HG03342 (cell line): ENCODE measurements around the gene ATG7.
"Not testable (repeated sequence)": the region's sequence is repeated elsewhere in the genome, so short reads cannot be mapped to it uniquely, and the experiment has no call there.

Experiments
- ATAC-seq: cut with Tn5 transposase; IDR thresholded peaks from one replicate; pipeline ENCODE4 v1.9.1; 2021; ENCODE audit warnings: mild to moderate bottlenecking, moderate library complexity; ENCODE audit not compliant: unreplicated experiment

Gene ATG7

GRCh38 chr3:11385891-11386290 is 113.7 kb downstream of the ATG7 start:
- no peak for ATAC-seq

- no peak for ATAC-seq
Observed at GRCh38 chr3:11386465-11387113, 114.4 kb downstream of the ATG7 start.

- no peak for ATAC-seq
Observed at GRCh38 chr3:11389386-11390268, 117.4 kb downstream of the ATG7 start.

- ATAC-seq, result no peak
Observed at GRCh38 chr3:11390411-11391131, 118.4 kb downstream of the ATG7 start.

- ATAC-seq, result no peak
Observed at GRCh38 chr3:11391174-11391879, 119.1 kb downstream of the ATG7 start.

GRCh38 chr3:11392014-11392859 is 120.0 kb downstream of the ATG7 start:
- ATAC-seq, result no peak

GRCh38 chr3:11392860-11393114 is 120.6 kb downstream of the ATG7 start:
- no peak for ATAC-seq

- no peak for ATAC-seq
Observed at GRCh38 chr3:11393401-11393800, 121.2 kb downstream of the ATG7 start.

- no peak for ATAC-seq
Observed at GRCh38 chr3:11394392-11394791, 122.2 kb downstream of the ATG7 start.

GRCh38 chr3:11400213-11400612 is 128.0 kb downstream of the ATG7 start:
- ATAC-seq, result no peak

GRCh38 chr3:11401434-11401833 is 129.2 kb downstream of the ATG7 start:
- no peak for ATAC-seq

- no peak for ATAC-seq
Observed at GRCh38 chr3:11405323-11405722, 133.1 kb downstream of the ATG7 start.

- no peak for ATAC-seq
Observed at GRCh38 chr3:11407644-11408043, 135.4 kb downstream of the ATG7 start.

- ATAC-seq, result not testable (repeated sequence)
Observed at GRCh38 chr3:11408324-11408859, 136.2 kb downstream of the ATG7 start.

- no peak for ATAC-seq
Observed at GRCh38 chr3:11410564-11410963, 138.4 kb downstream of the ATG7 start.

- ATAC-seq, result no peak
Observed at GRCh38 chr3:11411956-11412355, 139.8 kb downstream of the ATG7 start.

GRCh38 chr3:11413071-11413470 is 140.9 kb downstream of the ATG7 start:
- ATAC-seq, result no peak

- ATAC-seq, result no peak
Observed at GRCh38 chr3:11415099-11415498, 142.9 kb downstream of the ATG7 start.

GRCh38 chr3:11420066-11420465 is 147.9 kb downstream of the ATG7 start:
- ATAC-seq, result no peak

GRCh38 chr3:11422291-11422690 is 150.1 kb downstream of the ATG7 start:
- ATAC-seq, result no peak
